Psoas muscle (tissue), 8 donors: ENCODE results near the gene SLC38A8. TPM values are rescaled to one million over a fixed set of nuclear protein-coding genes. Genes with fewer than 3 reads are reported as not detected.

Experiments used
- ATAC-seq, 4 donors: fragments of 200-7000 bp; cut with Tn5 transposase; one replicate each; pipeline ENCODE4 v1.9.1; 2020; ENCODE audit warnings: moderate library complexity in 3 of 4, mild to moderate bottlenecking in 2 of 4
- DNase-seq, 2 donors: peaks; one replicate each; pipeline ENCODE4 v3.0.0-alpha.2; 2020
- H3K27ac ChIP-seq: fragments of 200-600 bp; one replicate; pipeline ENCODE4 v1.8.0; 2022
- H3K27me3 ChIP-seq, 3 donors: fragments of 200-600 bp in 1 of 3; one replicate each; pipeline versions ENCODE4 v1.6.1 to v1.8.0; 2013 to 2022; ENCODE audit warnings: low read length in 2 of 3, mild to moderate bottlenecking in 2 of 3, moderate library complexity in 1 of 3; ENCODE audit not compliant: insufficient read depth in 3 of 3
- H3K36me3 ChIP-seq, 2 donors: fragments of 200-600 bp in 1 of 2; one replicate each; pipeline versions ENCODE4 v1.6.1 to v1.8.0; 2013 to 2022; ENCODE audit warnings: low read depth in 1 of 2, mild to moderate bottlenecking in 1 of 2, moderate library complexity in 1 of 2; ENCODE audit not compliant: insufficient read depth in 1 of 2
- H3K4me1 ChIP-seq: fragments of 200-600 bp; one replicate; pipeline ENCODE4 v1.8.0; 2022
- H3K4me3 ChIP-seq: fragments of 200-600 bp; one replicate; pipeline ENCODE4 v1.8.0; 2022; ENCODE audit warnings: mild to moderate bottlenecking
- H3K9me3 ChIP-seq: fragments of 200-600 bp; one replicate; pipeline ENCODE4 v1.8.0; 2022
- CTCF ChIP-seq: fragments of 200-600 bp; IDR thresholded peaks from one replicate; pipeline ENCODE4 v1.8.0; 2022; ENCODE audit warnings: antibody characterized with exemption
- WGBS, 3 donors: extraction: QIAGEN DNeasy Blood & Tissue Kit; methylation state at CpG; one replicate each; pipeline versions ENCODE4 v1.1.6 to v1.1.7; 2013; 5-methylcytosine and 5-hydroxymethylcytosine counted together
- intact Hi-C, 2 donors: fragments of 100-400 bp; cut with DNase I; formaldehyde crosslinking; loops; one replicate each; pipeline versions ENCODE4 v1.11.0 to v1.14.2; 2022
- polyA plus RNA-seq, 3 donors: library from polyadenylated mRNA; stranded (reverse); fragments of 200-250 nt; gene quantifications; one replicate each; pipeline ENCODE4 v1.2.3, GENCODE V29; 2013
- total RNA-seq, 4 donors: library from RNA; stranded (reverse); fragmentation: NEBNext Ultra II Directional in 2 of 4; extraction: Animal tissue kit (Norgen Biotek cat#: 25700) in 2 of 4; gene quantifications; one replicate each; pipeline versions ENCODE4 v1.2.1 to v1.2.4, GENCODE V29; 2021 to 2023
- donor health status: healthy with polysubstance abuse.
- donor health status: DM: no; HTN: no; CAD: no; lungs with moderate emphysema.
- donor health status: Bipolar disorder and iron deficiency.
- donor health status: healthy.
- donor health status: DM: yes; HTN: yes; CAD: no.
- donor health status: DM: no; HTN: no; CAD: no.
- donor health status: DM: no; HTN: no; CAD: no.
- donor health status: DM: yes; HTN: yes; CAD: no.

The SLC38A8 gene
- total and polyA plus RNA-seq, 7 donors: 0.21 to 0.52 TPM; not detected in 5

GRCh38 chr16:84048871-84049270 is 6.3 kb upstream of the SLC38A8 start:
- H3K9me3 ChIP-seq: no peaks in the 10 kb centered on the region
- no peak overlapping the region for H3K27ac ChIP-seq
- no peaks in the 10 kb centered on the region for H3K27me3 ChIP-seq
- no peaks in the 10 kb centered on the region for H3K4me1 ChIP-seq
- DNase-seq (peak in 1 of 2 donors; percentile 39), ATAC-seq (no peak)
- H3K4me3 ChIP-seq: no peak overlapping the region
- no peak for TF ChIP-seq CTCF
- intact Hi-C loops: loop anchor here in 1 of 2 donors (5.0 kb wide), 1 partner anchor 72 kb away; no protein-coding TSS in a partner anchor
- peaks cover 0 to 44% of the 10 kb centered on the region in 2 donors for H3K36me3 ChIP-seq
- WGBS, 3 donors: 92 to 94% (median 94%) methylated on average over 13 of the region's 13 CpGs

- ATAC-seq (no peak), DNase-seq (peak in 1 of 2 donors; percentile 23)
- intact Hi-C loops: loop anchor here in 1 of 2 donors (5.0 kb wide), 1 partner anchor 71 kb away; no protein-coding TSS in a partner anchor
- Histone ChIP-seq H3K4me3 (no peak overlapping the region), H3K4me1 (no peaks in the 10 kb centered on the region), H3K36me3 (peaks cover 0 to 38% of the 10 kb centered on the region in 2 donors), H3K9me3 (no peaks in the 10 kb centered on the region), H3K27me3 (no peaks in the 10 kb centered on the region), H3K27ac (no peak overlapping the region)
- TF ChIP-seq CTCF: no peak
- 79 to 95% (median 88%) methylated on average over 7 of the region's 7 CpGs for WGBS, 3 donors
These were observed 5.7 kb upstream of the SLC38A8 start for GRCh38 chr16:84048270-84048669.

DNA sequence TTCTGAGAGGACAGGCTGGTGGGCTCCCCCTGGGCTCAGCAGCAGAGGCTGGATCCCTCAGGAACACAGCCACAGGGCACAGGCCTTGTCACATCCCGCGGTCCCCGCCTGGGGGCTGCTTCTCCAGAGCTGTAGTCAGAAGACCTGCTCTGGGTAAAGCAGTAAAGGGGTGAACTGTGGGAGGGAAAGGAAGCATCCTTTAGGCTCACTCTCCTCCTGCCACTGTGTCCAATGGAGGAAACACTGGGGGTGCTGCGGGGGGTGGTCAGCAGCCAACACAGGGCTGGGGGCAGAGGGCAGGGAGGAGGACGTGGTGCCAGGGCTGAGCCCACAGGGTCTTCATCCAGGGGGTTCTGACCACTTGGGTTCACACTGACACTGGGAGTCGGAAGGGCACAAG is 5.0 kb upstream of the SLC38A8 start:
- intact Hi-C loops: loop anchor here in 1 of 2 donors (5.0 kb wide), 1 partner anchor 70 kb away; no protein-coding TSS in a partner anchor
- Histone ChIP-seq H3K27ac (no peak overlapping the region), H3K27me3 (no peaks in the 10 kb centered on the region), H3K4me1 (no peaks in the 10 kb centered on the region), H3K9me3 (no peaks in the 10 kb centered on the region), H3K36me3 (peaks cover 0 to 32% of the 10 kb centered on the region in 2 donors), H3K4me3 (no peak overlapping the region)
- TF ChIP-seq CTCF: no peak
- peak in 1 of 4 donors; percentile 14 for ATAC-seq
- WGBS, 3 donors: 84 to 96% (median 85%) methylated on average over 6 of the region's 6 CpGs
- peak in 1 of 2 donors; percentile 57 for DNase-seq

GRCh38 chr16:84047206-84047605 is 4.6 kb upstream of the SLC38A8 start:
- Histone ChIP-seq H3K36me3 (peaks cover 0 to 28% of the 10 kb centered on the region in 2 donors), H3K27ac (no peak overlapping the region), H3K9me3 (no peaks in the 10 kb centered on the region), H3K4me3 (no peak overlapping the region), H3K4me1 (no peaks in the 10 kb centered on the region), H3K27me3 (no peaks in the 10 kb centered on the region)
- intact Hi-C loops: loop anchor here in 1 of 2 donors (5.0 kb wide), 1 partner anchor 70 kb away; no protein-coding TSS in a partner anchor
- peak in 1 of 2 donors; percentile 23 for DNase-seq
- TF ChIP-seq CTCF: no peak
- WGBS, 3 donors: 86 to 93% (median 86%) methylated on average over 6 of the region's 6 CpGs
- no peak for ATAC-seq
